Measurements from ENCODE around the gene CCL7.

- TF ChIP-seq, protein P1, sequence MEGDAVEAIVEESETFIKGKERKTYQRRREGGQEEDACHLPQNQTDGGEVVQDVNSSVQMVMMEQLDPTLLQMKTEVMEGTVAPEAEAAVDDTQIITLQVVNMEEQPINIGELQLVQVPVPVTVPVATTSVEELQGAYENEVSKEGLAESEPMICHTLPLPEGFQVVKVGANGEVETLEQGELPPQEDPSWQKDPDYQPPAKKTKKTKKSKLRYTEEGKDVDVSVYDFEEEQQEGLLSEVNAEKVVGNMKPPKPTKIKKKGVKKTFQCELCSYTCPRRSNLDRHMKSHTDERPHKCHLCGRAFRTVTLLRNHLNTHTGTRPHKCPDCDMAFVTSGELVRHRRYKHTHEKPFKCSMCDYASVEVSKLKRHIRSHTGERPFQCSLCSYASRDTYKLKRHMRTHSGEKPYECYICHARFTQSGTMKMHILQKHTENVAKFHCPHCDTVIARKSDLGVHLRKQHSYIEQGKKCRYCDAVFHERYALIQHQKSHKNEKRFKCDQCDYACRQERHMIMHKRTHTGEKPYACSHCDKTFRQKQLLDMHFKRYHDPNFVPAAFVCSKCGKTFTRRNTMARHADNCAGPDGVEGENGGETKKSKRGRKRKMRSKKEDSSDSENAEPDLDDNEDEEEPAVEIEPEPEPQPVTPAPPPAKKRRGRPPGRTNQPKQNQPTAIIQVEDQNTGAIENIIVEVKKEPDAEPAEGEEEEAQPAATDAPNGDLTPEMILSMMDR (IDR thresholded peaks at IDR 0.05) = no peak
- TF ChIP-seq POLR2A (IDR thresholded peaks at IDR 0.05) = no peak
These were observed 23.6 kb upstream of the CCL7 start for GRCh38 chr17:34246446-34246845.

Measured in tibial nerve (tissue), 3 donors.